GM10248 (cell line): Measurements from ENCODE around the gene MOCS2.

Source experiments
- CTCF ChIA-PET: fragments of 300-600 bp; sonication (Branson Sonifier 250); formaldehyde crosslinking; extraction: SDS; loops from one replicate; lab custom pipeline; 2021; ENCODE audit warnings: antibody characterized with exemption; lab: Yijun Ruan, JAX
- POLR2A ChIA-PET: fragments of 350-650 bp; sonication (Branson Sonifier 250); formaldehyde crosslinking; extraction: SDS; loops from one replicate; lab custom pipeline; 2020; ENCODE audit warnings: antibody characterized with exemption; lab: Yijun Ruan, JAX
- DNase-seq: peaks from one replicate; pipeline ENCODE4 v3.0.0; 2012; ENCODE audit errors: extremely low spot score
- TF ChIP-seq, protein P1 (sequence below): IDR thresholded peaks from 2 replicates; pipeline ENCODE4 v1.5.1; 2012; ENCODE audit warnings: mild to moderate bottlenecking, low read depth; ENCODE audit errors: extremely low read depth, missing control alignments, control extremely low read depth

The MOCS2 gene

DNA sequence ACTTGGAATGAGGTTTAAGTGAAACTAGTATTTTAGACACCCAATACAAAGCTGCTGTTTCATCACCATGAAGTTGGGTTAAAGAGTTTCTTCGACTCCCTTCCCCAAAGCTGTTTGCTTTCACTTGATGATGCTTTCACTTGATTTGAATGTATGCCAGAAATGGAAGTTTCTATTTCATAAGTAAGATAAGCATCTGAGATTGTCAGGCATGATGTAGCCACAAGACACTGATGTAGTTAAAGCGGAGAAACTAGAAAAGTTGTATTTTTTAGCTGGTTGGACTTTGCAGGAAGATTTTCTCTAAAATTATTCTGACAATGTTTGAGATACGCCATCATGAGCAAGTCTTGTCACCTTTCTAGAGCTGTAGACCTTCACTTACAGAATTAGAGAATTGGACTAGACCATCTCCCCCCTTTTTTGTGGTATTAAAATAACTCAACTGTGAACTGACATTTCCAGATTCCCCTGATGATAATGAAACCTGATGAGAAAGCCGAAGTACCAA is 20.0 kb downstream of the MOCS2 start:
- DNase-seq = peak; percentile 22
- ChIA-PET CTCF (interaction anchor here (1.0 to 4.3 kb wide), 9 partner anchors 9 to 296 kb away, joined by 3 to 32 read pairs (median 3); partner anchors contain the start of gene MOCS2), POLR2A (no interaction called here)
- TF ChIP-seq, protein P1, sequence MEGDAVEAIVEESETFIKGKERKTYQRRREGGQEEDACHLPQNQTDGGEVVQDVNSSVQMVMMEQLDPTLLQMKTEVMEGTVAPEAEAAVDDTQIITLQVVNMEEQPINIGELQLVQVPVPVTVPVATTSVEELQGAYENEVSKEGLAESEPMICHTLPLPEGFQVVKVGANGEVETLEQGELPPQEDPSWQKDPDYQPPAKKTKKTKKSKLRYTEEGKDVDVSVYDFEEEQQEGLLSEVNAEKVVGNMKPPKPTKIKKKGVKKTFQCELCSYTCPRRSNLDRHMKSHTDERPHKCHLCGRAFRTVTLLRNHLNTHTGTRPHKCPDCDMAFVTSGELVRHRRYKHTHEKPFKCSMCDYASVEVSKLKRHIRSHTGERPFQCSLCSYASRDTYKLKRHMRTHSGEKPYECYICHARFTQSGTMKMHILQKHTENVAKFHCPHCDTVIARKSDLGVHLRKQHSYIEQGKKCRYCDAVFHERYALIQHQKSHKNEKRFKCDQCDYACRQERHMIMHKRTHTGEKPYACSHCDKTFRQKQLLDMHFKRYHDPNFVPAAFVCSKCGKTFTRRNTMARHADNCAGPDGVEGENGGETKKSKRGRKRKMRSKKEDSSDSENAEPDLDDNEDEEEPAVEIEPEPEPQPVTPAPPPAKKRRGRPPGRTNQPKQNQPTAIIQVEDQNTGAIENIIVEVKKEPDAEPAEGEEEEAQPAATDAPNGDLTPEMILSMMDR = no peak

- POLR2A ChIA-PET = no interaction called here
- CTCF ChIA-PET = interaction anchor here (1.0 to 4.3 kb wide), 4 partner anchors 11 to 139 kb away, joined by 3 to 32 read pairs (median 14); no protein-coding TSS in a partner anchor
- DNase-seq = no peak
- TF ChIP-seq, protein P1 = no peak
Observed at GRCh38 chr5:53087621-53088121, 21.9 kb downstream of the MOCS2 start.

- ChIA-PET CTCF (interaction anchor here (1.0 to 4.3 kb wide), 4 partner anchors 12 to 139 kb away, joined by 3 to 32 read pairs (median 14); no protein-coding TSS in a partner anchor), POLR2A (no interaction called here)
- TF ChIP-seq, protein P1 = no peak
- DNase-seq = no peak
Observed at GRCh38 chr5:53087171-53087570, 22.4 kb downstream of the MOCS2 start.

- ChIA-PET POLR2A (no interaction called here), CTCF (no interaction called here)
- no peak for DNase-seq
- TF ChIP-seq, protein P1 = no peak
Observed at GRCh38 chr5:53084546-53085255, 24.9 kb downstream of the MOCS2 start.

DNA sequence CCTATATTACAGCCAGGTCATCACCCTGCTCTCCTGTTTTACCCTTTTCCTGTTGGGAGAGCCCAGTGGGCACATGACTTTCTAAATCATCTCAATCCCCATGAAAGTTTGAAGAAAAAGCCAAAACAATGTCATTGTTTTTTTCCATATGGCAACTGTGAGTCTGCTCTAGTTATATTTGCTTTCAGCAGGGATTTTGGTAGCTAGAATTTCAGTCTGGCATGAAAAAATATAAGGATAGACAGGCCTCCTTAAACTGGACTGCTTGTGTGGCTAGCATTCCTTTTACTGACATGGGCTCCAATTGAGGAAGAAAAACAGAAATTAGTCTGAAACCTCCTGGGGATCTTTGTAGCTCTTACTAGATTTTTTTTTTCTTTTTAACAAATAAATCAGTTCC is 25.6 kb downstream of the MOCS2 start:
- no peak for DNase-seq
- POLR2A ChIA-PET = no interaction called here
- CTCF ChIA-PET = no interaction called here
- TF ChIP-seq, protein P1 = no peak

- ChIA-PET CTCF (no interaction called here), POLR2A (no interaction called here)
- DNase-seq = no peak
- TF ChIP-seq, protein P1 = no peak
Observed at GRCh38 chr5:53080271-53080670, 29.3 kb downstream of the MOCS2 start.
